Measurements from ENCODE around the gene NLRP4.

The NLRP4 gene

GRCh38 chr19:55836340-55836739 is at the start of gene NLRP4:
NLRP4 (plus strand) TSS chr19:55836540; CDS start chr19:55852081, 15,541 bp downstream.
- no peak for DNase-seq

- DNase-seq = no peak
Observed at GRCh38 chr19:55795021-55795420, 41.3 kb upstream of the NLRP4 start.

GRCh38 chr19:55801416-55801815 is 34.9 kb upstream of the NLRP4 start:
- no peak for DNase-seq

GRCh38 chr19:55802281-55802680 is 34.1 kb upstream of the NLRP4 start:
- DNase-seq = no peak

GRCh38 chr19:55809381-55810058 is 26.8 kb upstream of the NLRP4 start:
- DNase-seq = peak; percentile 66

GRCh38 chr19:55811340-55811739 is 25.0 kb upstream of the NLRP4 start:
- no peak for DNase-seq

- no peak for DNase-seq
Observed at GRCh38 chr19:55812449-55812848, 23.9 kb upstream of the NLRP4 start.

GRCh38 chr19:55813906-55814305 is 22.4 kb upstream of the NLRP4 start:
- no peak for DNase-seq

- DNase-seq = no peak
Observed at GRCh38 chr19:55820037-55820436, 16.3 kb upstream of the NLRP4 start.

- DNase-seq = no peak
Observed at GRCh38 chr19:55830656-55831055, 5.7 kb upstream of the NLRP4 start.

- DNase-seq = no peak
Observed at GRCh38 chr19:55831846-55832245, 4.5 kb upstream of the NLRP4 start, which contains the start of gene NLRP11. NLRP11 (minus strand) TSS chr19:55831999; CDS start chr19:55818174, 13,825 bp downstream.

- no peak for DNase-seq
Observed at GRCh38 chr19:55832676-55833075, 3.7 kb upstream of the NLRP4 start.

GRCh38 chr19:55838251-55838650 is 1.9 kb downstream of the NLRP4 start:
- DNase-seq = no peak

- DNase-seq = no peak
Observed at GRCh38 chr19:55838906-55839305, 2.6 kb downstream of the NLRP4 start.

- DNase-seq = no peak
Observed at GRCh38 chr19:55855160-55855559, 18.8 kb downstream of the NLRP4 start.

- DNase-seq = no peak
Observed at GRCh38 chr19:55857149-55857548, 20.8 kb downstream of the NLRP4 start.

GRCh38 chr19:55857974-55858373 is 21.6 kb downstream of the NLRP4 start:
- no peak for DNase-seq

GRCh38 chr19:55858401-55858800 is 22.1 kb downstream of the NLRP4 start:
- no peak for DNase-seq

- no peak for DNase-seq
Observed at GRCh38 chr19:55858969-55859368, 22.6 kb downstream of the NLRP4 start.

GRCh38 chr19:55866521-55866920 is 30.2 kb downstream of the NLRP4 start:
- DNase-seq = no peak

- no peak for DNase-seq
Observed at GRCh38 chr19:55867101-55867500, 30.8 kb downstream of the NLRP4 start.

- no peak for DNase-seq
Observed at GRCh38 chr19:55870736-55871135, 34.4 kb downstream of the NLRP4 start.

GRCh38 chr19:55877211-55877610 is 40.9 kb downstream of the NLRP4 start:
- DNase-seq = no peak

GRCh38 chr19:55882626-55883025 is 46.3 kb downstream of the NLRP4 start:
- no peak for DNase-seq

GRCh38 chr19:55898911-55899310 is 62.6 kb downstream of the NLRP4 start:
- no peak for DNase-seq

Measured in stimulated activated CD4-positive, alpha-beta T cell treated with anti-CD3 and anti-CD28 coated beads, Interleukin-1b, Interleukin-23, amount 100 ng/mL, for 48 hours (primary cell).